ENCODE data around the gene THBD. TPM values are rescaled to one million over a fixed set of nuclear protein-coding genes. Genes with fewer than 3 reads are reported as not detected.

The THBD gene
- total RNA-seq, 4 donors from 2014 or later, result 144 to 213 (median 178) TPM

DNA sequence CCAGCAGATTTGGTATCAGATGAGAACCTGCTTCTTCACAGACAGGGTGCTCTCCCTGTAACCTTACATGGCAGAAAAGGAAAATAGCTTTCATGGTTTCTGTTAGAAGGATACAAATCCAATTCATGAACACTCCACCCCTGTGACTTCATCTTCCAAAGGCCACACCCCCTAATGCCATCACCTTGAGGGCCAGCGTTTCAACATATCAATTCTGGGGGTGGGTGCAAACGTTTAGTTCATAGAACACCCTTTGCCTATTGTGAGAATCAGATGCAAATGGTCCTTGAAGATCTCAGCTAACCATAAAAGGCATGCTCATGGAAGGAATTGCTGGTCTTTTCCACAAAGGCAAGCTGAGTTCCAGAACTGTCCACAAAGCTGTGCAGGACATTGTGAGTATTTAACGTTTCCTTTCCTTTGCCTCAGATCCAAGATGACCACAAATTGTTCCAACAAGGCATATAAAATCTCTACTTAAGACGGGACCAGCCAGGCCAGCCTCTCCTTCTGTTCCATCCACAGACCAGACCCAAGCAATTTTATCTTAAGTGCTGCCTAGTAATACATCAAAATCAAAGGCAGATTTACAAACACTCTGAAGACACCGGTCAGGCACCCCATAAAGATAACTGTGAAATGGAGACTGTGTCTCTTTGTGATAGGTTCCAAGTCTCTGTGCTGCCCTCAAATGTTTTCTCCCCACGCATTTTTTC, 49.1 kb downstream of the THBD start:
- intact Hi-C loops (cut with DNase I; ENCODE audit: low total_unique reads), result no loop called here
- TF ChIP-seq, protein P1, sequence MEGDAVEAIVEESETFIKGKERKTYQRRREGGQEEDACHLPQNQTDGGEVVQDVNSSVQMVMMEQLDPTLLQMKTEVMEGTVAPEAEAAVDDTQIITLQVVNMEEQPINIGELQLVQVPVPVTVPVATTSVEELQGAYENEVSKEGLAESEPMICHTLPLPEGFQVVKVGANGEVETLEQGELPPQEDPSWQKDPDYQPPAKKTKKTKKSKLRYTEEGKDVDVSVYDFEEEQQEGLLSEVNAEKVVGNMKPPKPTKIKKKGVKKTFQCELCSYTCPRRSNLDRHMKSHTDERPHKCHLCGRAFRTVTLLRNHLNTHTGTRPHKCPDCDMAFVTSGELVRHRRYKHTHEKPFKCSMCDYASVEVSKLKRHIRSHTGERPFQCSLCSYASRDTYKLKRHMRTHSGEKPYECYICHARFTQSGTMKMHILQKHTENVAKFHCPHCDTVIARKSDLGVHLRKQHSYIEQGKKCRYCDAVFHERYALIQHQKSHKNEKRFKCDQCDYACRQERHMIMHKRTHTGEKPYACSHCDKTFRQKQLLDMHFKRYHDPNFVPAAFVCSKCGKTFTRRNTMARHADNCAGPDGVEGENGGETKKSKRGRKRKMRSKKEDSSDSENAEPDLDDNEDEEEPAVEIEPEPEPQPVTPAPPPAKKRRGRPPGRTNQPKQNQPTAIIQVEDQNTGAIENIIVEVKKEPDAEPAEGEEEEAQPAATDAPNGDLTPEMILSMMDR (IDR thresholded peaks at IDR 0.05), result no peak
- TF ChIP-seq POLR2A (IDR thresholded peaks at IDR 0.05), result no peak
- H3K4me3 ChIP-seq (ENCODE audit: low read depth, poor library complexity, severe bottlenecking), result no peak overlapping the region
- DNase-seq (ENCODE audit: low spot score in 2 of 2), result no peak
- WGBS, 2 donors, result 64 to 66% methylated on average over 6 of the region's 6 CpGs

DNA sequence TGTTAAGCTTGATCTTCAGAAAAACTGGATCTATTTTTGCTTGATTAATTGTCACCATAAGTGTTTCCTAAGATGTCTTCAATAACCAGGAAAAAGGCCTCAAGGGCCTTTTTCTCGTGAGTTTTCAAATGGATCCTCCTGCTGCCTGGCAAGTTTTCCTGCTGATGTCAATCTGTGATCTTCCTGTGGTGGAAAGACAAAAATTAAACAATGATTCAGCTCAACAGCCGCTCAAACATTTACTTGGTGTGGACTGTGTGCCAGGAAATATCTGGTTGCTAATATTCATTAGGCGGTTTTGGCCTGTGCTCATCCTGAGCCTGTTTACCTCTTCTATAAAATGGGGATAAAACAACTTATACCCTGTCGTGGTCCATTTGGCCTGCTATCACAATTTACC, 49.7 kb downstream of the THBD start:
- TF ChIP-seq, protein P1 (IDR thresholded peaks at IDR 0.05), result no peak
- TF ChIP-seq POLR2A (IDR thresholded peaks at IDR 0.05), result no peak
- 42 to 45% methylated on average over 4 of the region's 4 CpGs for WGBS, 2 donors
- DNase-seq (ENCODE audit: low spot score in 2 of 2), result no peak
- intact Hi-C loops (cut with DNase I; ENCODE audit: low total_unique reads), result no loop called here
- H3K4me3 ChIP-seq (ENCODE audit: low read depth, poor library complexity, severe bottlenecking), result no peak overlapping the region

DNA sequence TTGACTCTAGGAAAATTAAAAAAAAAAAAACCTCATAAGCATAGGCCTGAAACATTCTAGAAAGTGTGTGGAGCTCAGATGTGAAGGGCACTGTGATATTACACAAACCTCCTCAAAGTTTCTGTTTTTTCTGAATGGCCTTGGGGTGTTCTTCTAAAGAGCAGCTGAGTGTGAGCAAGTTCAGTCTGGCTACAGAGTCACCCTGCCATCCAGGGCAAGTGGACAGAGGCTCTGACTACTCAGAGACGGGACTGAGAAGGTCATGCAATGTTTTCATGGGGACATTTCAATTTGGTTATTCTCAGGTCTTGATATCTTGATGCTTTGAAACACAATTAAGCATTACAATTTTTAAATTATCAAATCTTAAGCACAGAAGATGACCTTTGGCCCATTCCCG, 51.0 kb downstream of the THBD start:
- intact Hi-C loops (cut with DNase I; ENCODE audit: low total_unique reads), result no loop called here
- no peak overlapping the region for H3K4me3 ChIP-seq (ENCODE audit: low read depth, poor library complexity, severe bottlenecking)
- WGBS, 2 donors, result 89 to 96% methylated on average over 2 of the region's 2 CpGs
- DNase-seq (ENCODE audit: low spot score in 2 of 2), result no peak
- TF ChIP-seq, protein P1 (IDR thresholded peaks at IDR 0.05), result no peak
- no peak for TF ChIP-seq POLR2A (IDR thresholded peaks at IDR 0.05)

DNA sequence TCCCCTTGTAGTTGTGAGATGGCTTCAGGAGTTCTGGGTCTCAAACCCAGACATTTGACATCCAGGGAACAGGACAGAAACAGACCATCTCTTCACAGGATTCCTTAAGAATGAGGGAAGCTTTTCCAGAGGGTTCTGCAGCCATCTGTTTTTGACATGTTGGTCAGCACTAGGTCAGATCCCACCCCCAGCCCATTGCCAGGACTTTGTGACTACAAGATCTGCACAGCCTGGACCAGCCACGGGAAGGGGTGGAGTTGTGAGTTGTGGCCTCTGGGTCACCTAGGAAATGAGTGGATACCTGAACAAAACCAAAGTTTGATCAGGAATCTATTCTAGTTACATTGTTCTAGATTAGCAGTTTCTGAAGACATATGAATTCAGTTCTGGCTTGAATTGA, 53.5 kb downstream of the THBD start:
- 59 to 75% methylated on average over 1 of the region's 1 CpG for WGBS, 2 donors
- TF ChIP-seq POLR2A (IDR thresholded peaks at IDR 0.05), result no peak
- TF ChIP-seq, protein P1 (IDR thresholded peaks at IDR 0.05), result no peak
- intact Hi-C loops (cut with DNase I; ENCODE audit: low total_unique reads), result no loop called here

More for the DNA sequence above, 53.5 kb downstream of the THBD start:
- DNase-seq (ENCODE audit: low spot score in 2 of 2), result no peak
- no peak overlapping the region for H3K4me3 ChIP-seq (ENCODE audit: low read depth, poor library complexity, severe bottlenecking)

Other genes starting within 250 kb of the THBD start
- gene SSTR4, start 14.4 kb downstream of the THBD start, total RNA-seq, result not detected
- gene CD93, start 36.7 kb upstream of the THBD start, total RNA-seq, result 10 to 100 TPM; 12.6 to 44.3 (median 18.2) TPM